Measurements from ENCODE around the gene RPLP1. TPM values are rescaled to one million over a fixed set of nuclear protein-coding genes. Genes with fewer than 3 reads are reported as not detected.

Gene RPLP1
- total RNA-seq, 1 donor from 2014 or later, result 1,580 TPM

DNA sequence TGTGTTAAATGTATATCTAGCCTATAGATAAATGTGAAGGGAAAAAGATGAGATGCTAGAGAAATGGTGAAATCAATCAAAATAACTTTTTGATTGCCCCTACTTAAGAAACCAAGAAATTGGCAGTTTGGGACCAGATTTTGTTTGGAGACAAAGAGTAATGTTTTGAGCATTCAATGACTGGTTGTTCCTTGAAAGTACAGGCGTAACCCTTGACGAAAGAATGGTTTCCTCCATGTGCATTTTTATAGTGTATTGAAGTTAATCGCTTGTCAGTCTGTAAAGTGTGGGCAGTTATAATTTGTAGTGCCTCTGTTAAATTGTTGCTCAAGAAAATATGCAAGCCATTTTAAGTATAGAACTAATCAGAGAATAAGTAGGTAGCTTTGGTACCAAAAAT lies 37.2 kb upstream of the RPLP1 start:
- peaks cover 57% of the 10 kb centered on the region for H3K4me1 Mint-ChIP-seq (ENCODE audit: unreplicated experiment)
- H3K9me3 Mint-ChIP-seq (ENCODE audit: unreplicated experiment), result no peaks in the 10 kb centered on the region

GRCh38 chr15:69417581-69417980 lies 35.0 kb upstream of the RPLP1 start:
- DNase-seq (ENCODE audit: extremely low spot score, unreplicated experiment), result no peak
- H3K4me1 Mint-ChIP-seq (ENCODE audit: unreplicated experiment), result peaks cover 63% of the 10 kb centered on the region
- peaks cover 3% of the 10 kb centered on the region for H3K36me3 Mint-ChIP-seq (ENCODE audit: unreplicated experiment)
- no peaks in the 10 kb centered on the region for H3K27me3 Mint-ChIP-seq (ENCODE audit: unreplicated experiment)
- H3K9me3 Mint-ChIP-seq (ENCODE audit: unreplicated experiment), result no peaks in the 10 kb centered on the region
- H3K4me3 Mint-ChIP-seq (ENCODE audit: unreplicated experiment), result no peak overlapping the region
- H3K27ac Mint-ChIP-seq (ENCODE audit: unreplicated experiment), result peak overlapping the region; percentile 37
- TF ChIP-seq, protein P1, sequence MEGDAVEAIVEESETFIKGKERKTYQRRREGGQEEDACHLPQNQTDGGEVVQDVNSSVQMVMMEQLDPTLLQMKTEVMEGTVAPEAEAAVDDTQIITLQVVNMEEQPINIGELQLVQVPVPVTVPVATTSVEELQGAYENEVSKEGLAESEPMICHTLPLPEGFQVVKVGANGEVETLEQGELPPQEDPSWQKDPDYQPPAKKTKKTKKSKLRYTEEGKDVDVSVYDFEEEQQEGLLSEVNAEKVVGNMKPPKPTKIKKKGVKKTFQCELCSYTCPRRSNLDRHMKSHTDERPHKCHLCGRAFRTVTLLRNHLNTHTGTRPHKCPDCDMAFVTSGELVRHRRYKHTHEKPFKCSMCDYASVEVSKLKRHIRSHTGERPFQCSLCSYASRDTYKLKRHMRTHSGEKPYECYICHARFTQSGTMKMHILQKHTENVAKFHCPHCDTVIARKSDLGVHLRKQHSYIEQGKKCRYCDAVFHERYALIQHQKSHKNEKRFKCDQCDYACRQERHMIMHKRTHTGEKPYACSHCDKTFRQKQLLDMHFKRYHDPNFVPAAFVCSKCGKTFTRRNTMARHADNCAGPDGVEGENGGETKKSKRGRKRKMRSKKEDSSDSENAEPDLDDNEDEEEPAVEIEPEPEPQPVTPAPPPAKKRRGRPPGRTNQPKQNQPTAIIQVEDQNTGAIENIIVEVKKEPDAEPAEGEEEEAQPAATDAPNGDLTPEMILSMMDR (IDR thresholded peaks at IDR 0.05), result no peak

More for the DNA sequence above, 37.2 kb upstream of the RPLP1 start:
- no peaks in the 10 kb centered on the region for H3K27me3 Mint-ChIP-seq (ENCODE audit: unreplicated experiment)
- TF ChIP-seq, protein P1 (IDR thresholded peaks at IDR 0.05), result no peak
- peak overlapping the region; percentile 88 for H3K4me3 Mint-ChIP-seq (ENCODE audit: unreplicated experiment)
- H3K27ac Mint-ChIP-seq (ENCODE audit: unreplicated experiment), result peak overlapping the region; percentile 87
- DNase-seq (ENCODE audit: extremely low spot score, unreplicated experiment), result no peak
- H3K36me3 Mint-ChIP-seq (ENCODE audit: unreplicated experiment), result peaks cover 3% of the 10 kb centered on the region

- H3K36me3 Mint-ChIP-seq (ENCODE audit: unreplicated experiment), result peaks cover 4% of the 10 kb centered on the region
- no peak overlapping the region for H3K4me3 Mint-ChIP-seq (ENCODE audit: unreplicated experiment)
- H3K27ac Mint-ChIP-seq (ENCODE audit: unreplicated experiment), result peak overlapping the region; percentile 91
- H3K27me3 Mint-ChIP-seq (ENCODE audit: unreplicated experiment), result no peaks in the 10 kb centered on the region
- no peaks in the 10 kb centered on the region for H3K9me3 Mint-ChIP-seq (ENCODE audit: unreplicated experiment)
- peaks cover 51% of the 10 kb centered on the region for H3K4me1 Mint-ChIP-seq (ENCODE audit: unreplicated experiment)
- no peak for DNase-seq (ENCODE audit: extremely low spot score, unreplicated experiment)
- TF ChIP-seq, protein P1 (IDR thresholded peaks at IDR 0.05), result no peak
Observed at GRCh38 chr15:69421498-69421897, 31.1 kb upstream of the RPLP1 start.

DNA sequence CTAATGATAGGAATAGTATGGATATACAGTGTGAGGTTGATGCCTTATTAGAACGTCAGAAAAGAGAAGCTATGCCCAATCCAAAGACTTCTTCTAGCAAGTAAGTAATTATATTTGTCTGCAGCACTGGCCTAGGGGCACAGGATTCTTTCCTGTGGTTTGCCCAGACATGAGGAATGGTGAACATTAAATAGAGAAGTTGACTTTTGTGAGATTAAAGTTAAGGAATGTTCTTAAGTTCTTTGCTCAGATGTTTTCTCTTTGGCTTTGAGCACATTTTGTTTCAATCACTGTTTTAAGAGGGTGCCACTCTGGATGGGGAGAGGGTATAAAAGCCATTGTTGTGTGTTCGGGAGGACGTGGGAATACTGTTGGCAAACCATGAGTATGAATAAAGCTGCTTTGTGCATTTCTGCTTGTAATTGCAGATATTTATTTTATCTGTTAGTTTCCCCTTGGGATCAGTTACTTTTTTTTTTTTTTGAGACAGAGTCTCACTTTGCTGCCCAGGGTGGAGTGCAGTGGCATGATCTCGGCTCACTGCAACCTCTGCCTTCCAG lies 30.2 kb upstream of the RPLP1 start:
- Mint-ChIP-seq H3K4me1 (ENCODE audit: unreplicated experiment) (peaks cover 48% of the 10 kb centered on the region), H3K27me3 (ENCODE audit: unreplicated experiment) (no peaks in the 10 kb centered on the region), H3K36me3 (ENCODE audit: unreplicated experiment) (peaks cover 7% of the 10 kb centered on the region), H3K4me3 (ENCODE audit: unreplicated experiment) (peak overlapping the region; percentile 52), H3K27ac (ENCODE audit: unreplicated experiment) (peak overlapping the region; percentile 91), H3K9me3 (ENCODE audit: unreplicated experiment) (no peaks in the 10 kb centered on the region)
- TF ChIP-seq, protein P1 (IDR thresholded peaks at IDR 0.05), result no peak
- no peak for DNase-seq (ENCODE audit: extremely low spot score, unreplicated experiment)

- no peaks in the 10 kb centered on the region for H3K9me3 Mint-ChIP-seq (ENCODE audit: unreplicated experiment)
Observed at GRCh38 chr15:69424001-69424400, 28.6 kb upstream of the RPLP1 start.

More at GRCh38 chr15:69424001-69424400, 28.6 kb upstream of the RPLP1 start:
- H3K4me3 Mint-ChIP-seq (ENCODE audit: unreplicated experiment), result no peak overlapping the region
- peaks cover 35% of the 10 kb centered on the region for H3K4me1 Mint-ChIP-seq (ENCODE audit: unreplicated experiment)
- TF ChIP-seq, protein P1 (IDR thresholded peaks at IDR 0.05), result no peak
- no peak for DNase-seq (ENCODE audit: extremely low spot score, unreplicated experiment)
- no peaks in the 10 kb centered on the region for H3K27me3 Mint-ChIP-seq (ENCODE audit: unreplicated experiment)
- H3K36me3 Mint-ChIP-seq (ENCODE audit: unreplicated experiment), result peaks cover 9% of the 10 kb centered on the region
- no peak overlapping the region for H3K27ac Mint-ChIP-seq (ENCODE audit: unreplicated experiment)
